WTC11 (cell line): Measurements from ENCODE around the gene ADA. TPM values are rescaled to one million over a fixed set of nuclear protein-coding genes. Genes with fewer than 3 reads are reported as not detected.

ENCODE experiments used
- ATAC-seq: fragments of 200-7000 bp; cut with Tn5 transposase; 2 replicates; pipeline ENCODE4 v1.10.0; 2021; ENCODE audit warnings: mild to moderate bottlenecking, moderate library complexity
- CTCF ChIA-PET: fragments of 300-600 bp; sonication (Branson Sonifier 250); formaldehyde crosslinking; loops from one replicate; lab custom pipeline; 2021; ENCODE audit warnings: antibody characterized with exemption; lab: Charles Lee
- POLR2A ChIA-PET: fragments of 350-600 bp; sonication (Branson Sonifier 250); formaldehyde crosslinking; loops from one replicate; lab custom pipeline; 2021; ENCODE audit warnings: antibody characterized with exemption; lab: Charles Lee
- DNase-seq: peaks from one replicate; pipeline ENCODE4 v3.0.0; 2021; ENCODE audit warnings: low spot score
- H3K27ac Mint-ChIP-seq: 2 replicates; pipeline ENCODE4 v1.8.0; 2021; ENCODE audit warnings: mixed read lengths
- H3K27me3 Mint-ChIP-seq: 2 replicates; pipeline ENCODE4 v1.8.0; 2021; ENCODE audit warnings: low read depth, mild to moderate bottlenecking, moderate library complexity, mixed read lengths
- H3K36me3 Mint-ChIP-seq: 2 replicates; pipeline ENCODE4 v1.8.0; 2021; ENCODE audit warnings: mixed read lengths
- H3K4me1 Mint-ChIP-seq: 2 replicates; pipeline ENCODE4 v1.8.0; 2022; ENCODE audit warnings: mixed read lengths
- H3K4me3 Mint-ChIP-seq: 2 replicates; pipeline ENCODE4 v1.8.0; 2021; ENCODE audit warnings: mild to moderate bottlenecking, moderate library complexity, mixed read lengths
- H3K9me3 Mint-ChIP-seq: 2 replicates; pipeline ENCODE4 v1.8.0; 2021; ENCODE audit warnings: mixed read lengths
- ATF2 ChIP-seq: sonication (generic); formaldehyde crosslinking; IDR thresholded peaks from 2 replicates; pipeline ENCODE4 v1.8.1; 2022; ENCODE audit warnings: low read depth, missing genetic modification reagents, borderline replicate concordance
- CTCF ChIP-seq: fragments of 200-600 bp; IDR thresholded peaks from 2 replicates; pipeline ENCODE4 v1.8.0; 2022; ENCODE audit warnings: antibody characterized with exemption
- E2F4 ChIP-seq: sonication (generic); formaldehyde crosslinking; IDR thresholded peaks from 2 replicates; pipeline ENCODE4 v1.8.1; 2022; ENCODE audit warnings: low read depth, mild to moderate bottlenecking, moderate library complexity, missing genetic modification reagents, borderline replicate concordance
- ELF4 ChIP-seq: sonication (generic); formaldehyde crosslinking; IDR thresholded peaks from 2 replicates; pipeline ENCODE4 v1.8.1; 2022; ENCODE audit warnings: low read depth, mild to moderate bottlenecking, moderate library complexity, missing genetic modification reagents
- ESRRA ChIP-seq: sonication (generic); formaldehyde crosslinking; IDR thresholded peaks from 2 replicates; pipeline ENCODE4 v1.8.1; 2022; ENCODE audit warnings: mild to moderate bottlenecking, missing genetic modification reagents, borderline replicate concordance
- IRF1 ChIP-seq: sonication (generic); formaldehyde crosslinking; IDR thresholded peaks from 2 replicates; pipeline ENCODE4 v1.8.0; 2023; ENCODE audit warnings: missing genetic modification reagents
- JUN ChIP-seq: sonication (generic); formaldehyde crosslinking; IDR thresholded peaks from 2 replicates; pipeline ENCODE4 v1.8.0; 2023; ENCODE audit warnings: mild to moderate bottlenecking, missing genetic modification reagents
- NFYB ChIP-seq: sonication (generic); formaldehyde crosslinking; conservative IDR thresholded peaks from 2 replicates; pipeline ENCODE4 v1.8.0; 2022; ENCODE audit warnings: low read depth, missing genetic modification reagents
- NR3C1 ChIP-seq: sonication (generic); formaldehyde crosslinking; conservative IDR thresholded peaks from 2 replicates; pipeline ENCODE4 v1.8.1; 2023; ENCODE audit warnings: low read depth, mild to moderate bottlenecking, missing genetic modification reagents
- OVOL2 ChIP-seq: fragments of 250-450 bp; sonication (Bioruptor Pico); IDR thresholded peaks from 2 replicates; pipeline ENCODE4 v1.9.0; 2021; ENCODE audit warnings: mild to moderate bottlenecking, borderline replicate concordance
- RELA ChIP-seq: sonication (generic); formaldehyde crosslinking; IDR thresholded peaks from 2 replicates; pipeline ENCODE4 v1.8.1; 2022; ENCODE audit warnings: missing genetic modification reagents, mild to moderate bottlenecking, borderline replicate concordance
- SP1 ChIP-seq: sonication (generic); formaldehyde crosslinking; conservative IDR thresholded peaks from 2 replicates; pipeline ENCODE4 v1.8.1; 2022; ENCODE audit warnings: missing genetic modification reagents
- TCF7 ChIP-seq: sonication (generic); formaldehyde crosslinking; IDR thresholded peaks from 2 replicates; pipeline ENCODE4 v1.8.0; 2022; ENCODE audit warnings: mild to moderate bottlenecking, low read depth, missing genetic modification reagents, moderate library complexity
- TEAD1 ChIP-seq: sonication (generic); formaldehyde crosslinking; IDR thresholded peaks from 2 replicates; pipeline ENCODE4 v1.8.0; 2022; ENCODE audit warnings: mild to moderate bottlenecking, missing genetic modification reagents
- TEAD4 ChIP-seq: sonication (generic); formaldehyde crosslinking; IDR thresholded peaks from 2 replicates; pipeline ENCODE4 v1.8.0; 2022; ENCODE audit warnings: mild to moderate bottlenecking, missing genetic modification reagents
- USF2 ChIP-seq: sonication (generic); formaldehyde crosslinking; IDR thresholded peaks from 2 replicates; pipeline ENCODE4 v1.8.1; 2023; ENCODE audit warnings: mild to moderate bottlenecking, missing genetic modification reagents, moderate library complexity
- ZBTB21 ChIP-seq: sonication (generic); formaldehyde crosslinking; IDR thresholded peaks from 2 replicates; pipeline ENCODE4 v1.8.1; 2023; ENCODE audit warnings: mild to moderate bottlenecking, missing genetic modification reagents, borderline replicate concordance
- ZNF263 ChIP-seq: sonication (generic); formaldehyde crosslinking; IDR thresholded peaks from 2 replicates; pipeline ENCODE4 v1.8.1; 2022; ENCODE audit warnings: low read depth, mild to moderate bottlenecking, moderate library complexity, missing genetic modification reagents
- total RNA-seq: library from RNA; stranded (reverse); gene quantifications from 3 replicates; pipeline ENCODE4 v1.2.3, GENCODE V29; 2021

Gene ADA
- total RNA-seq, 1 experiment from 2014 or later = 19.7 TPM

- TF ChIP-seq TEAD1 (CRISPR knock-in tag) (no peak), E2F4 (CRISPR knock-in tag) (no peak), NFYB (CRISPR knock-in tag) (no peak), TCF7 (CRISPR knock-in tag) (no peak), TEAD4 (CRISPR knock-in tag) (no peak)
These were observed 37.0 kb downstream of the ADA start (continued) for GRCh38 chr20:44614525-44614924.

- ChIA-PET CTCF (no interaction called here), POLR2A (no interaction called here)
- DNase-seq = no peak
- Mint-ChIP-seq H3K4me1 (peaks cover 47% of the 10 kb centered on the region), H3K27me3 (peaks cover 47% of the 10 kb centered on the region), H3K27ac (no peak overlapping the region), H3K4me3 (no peak overlapping the region), H3K36me3 (peaks cover 22% of the 10 kb centered on the region), H3K9me3 (no peaks in the 10 kb centered on the region)
- no peak for ATAC-seq
- TF ChIP-seq SP1 (CRISPR knock-in tag) = no peak
- no peak for TF ChIP-seq RELA (CRISPR knock-in tag)
- TF ChIP-seq NR3C1 = no peak
- no peak for TF ChIP-seq TEAD1 (CRISPR knock-in tag)
- TF ChIP-seq JUN (CRISPR knock-in tag) = no peak
These were observed 37.9 kb downstream of the ADA start for GRCh38 chr20:44613575-44613974.

- ChIA-PET CTCF (interaction anchor here (0.7 to 3.1 kb wide), 15 partner anchors 12 to 226 kb away, joined by 3 to 28 read pairs (median 4); partner anchors contain the start of gene ADA), POLR2A (interaction anchor here (0.6 kb wide), 1 partner anchor 52 kb away, joined by 3 read pairs; no protein-coding TSS in a partner anchor)
- peaks cover 16% of the 10 kb centered on the region for H3K27me3 Mint-ChIP-seq
- H3K4me1 Mint-ChIP-seq = peaks cover 18% of the 10 kb centered on the region
- peak; percentile 57 for TF ChIP-seq USF2 (CRISPR knock-in tag)
- TF ChIP-seq ZBTB21 (CRISPR knock-in tag) = no peak
- no peak overlapping the region for H3K27ac Mint-ChIP-seq
- DNase-seq (no peak), ATAC-seq (no peak; the same call in 1 of the 2 replicates)
- peaks cover 7% of the 10 kb centered on the region; the same call in 1 of the 2 replicates for H3K9me3 Mint-ChIP-seq
- H3K4me3 Mint-ChIP-seq = no peak overlapping the region
- H3K36me3 Mint-ChIP-seq = peaks cover 9% of the 10 kb centered on the region
These were observed 41.1 kb downstream of the ADA start for GRCh38 chr20:44610313-44610962.

- Mint-ChIP-seq H3K4me1 (peaks cover 11% of the 10 kb centered on the region), H3K9me3 (peaks cover 7% of the 10 kb centered on the region; the same call in 1 of the 2 replicates), H3K27me3 (peaks cover 10% of the 10 kb centered on the region), H3K4me3 (peak overlapping the region; percentile 37; the same call in 1 of the 2 replicates), H3K27ac (peak overlapping the region; percentile 81), H3K36me3 (peaks cover 9% of the 10 kb centered on the region)
- ATAC-seq = peak; percentile 97
- CTCF ChIA-PET = interaction anchor here (0.7 to 3.1 kb wide), 17 partner anchors 12 to 225 kb away, joined by 3 to 28 read pairs (median 4); partner anchors contain the start of gene ADA
- DNase-seq = peak; percentile 95
- POLR2A ChIA-PET = interaction anchor here (0.6 kb wide), 1 partner anchor 52 kb away, joined by 3 read pairs; no protein-coding TSS in a partner anchor
- TF ChIP-seq IRF1 (CRISPR knock-in tag) (no peak), ZNF263 (CRISPR knock-in tag) (no peak), ELF4 (no peak), CTCF (peak; percentile 88), OVOL2 (CRISPR knock-in tag) (no peak), ATF2 (no peak), ESRRA (CRISPR knock-in tag) (no peak)
These were observed 41.8 kb downstream of the ADA start for GRCh38 chr20:44609516-44610312.
